PC-3 (cell line): Measurements from ENCODE around the gene TGM4.

Experiments
- CTCF ChIP-seq: fragments of 300-600 bp; sonication (generic); conservative IDR thresholded peaks from 2 replicates; pipeline ENCODE4 v1.5.1; 2017; ENCODE audit warnings: antibody characterized with exemption, low read depth, mild to moderate bottlenecking, low read length
- EZH2 ChIP-seq: fragments of 300-600 bp; sonication (generic); IDR thresholded peaks from one replicate; pipeline ENCODE4 v1.6.1; 2017; ENCODE audit warnings: antibody characterized with exemption, mild to moderate bottlenecking, low read length; ENCODE audit not compliant: unreplicated experiment
- EZH2phosphoT487 ChIP-seq: fragments of 300-600 bp; sonication (generic); IDR thresholded peaks from 2 replicates; pipeline ENCODE4 v1.6.1; 2018; ENCODE audit warnings: mild to moderate bottlenecking, antibody characterized with exemption, low read length, borderline replicate concordance

- TF ChIP-seq CTCF: no peak
- no peak for TF ChIP-seq EZH2phosphoT487
- no peak for TF ChIP-seq EZH2
These were observed 75.9 kb downstream of the TGM4 start for GRCh38 chr3:44950275-44950734.
